Activated T-cell treated with anti-CD3 and anti-CD28 coated beads for 24 hours (primary cell): ENCODE data around the gene RNF150.
"Not testable (repeated sequence)": the region's sequence is repeated elsewhere in the genome, so short reads cannot be mapped to it uniquely, and the experiment has no call there.

Source experiments
- DNase-seq: peaks from one replicate; pipeline ENCODE4 v3.0.0-alpha.2; 2020; ENCODE audit warnings: low read depth

The RNF150 gene

DNA sequence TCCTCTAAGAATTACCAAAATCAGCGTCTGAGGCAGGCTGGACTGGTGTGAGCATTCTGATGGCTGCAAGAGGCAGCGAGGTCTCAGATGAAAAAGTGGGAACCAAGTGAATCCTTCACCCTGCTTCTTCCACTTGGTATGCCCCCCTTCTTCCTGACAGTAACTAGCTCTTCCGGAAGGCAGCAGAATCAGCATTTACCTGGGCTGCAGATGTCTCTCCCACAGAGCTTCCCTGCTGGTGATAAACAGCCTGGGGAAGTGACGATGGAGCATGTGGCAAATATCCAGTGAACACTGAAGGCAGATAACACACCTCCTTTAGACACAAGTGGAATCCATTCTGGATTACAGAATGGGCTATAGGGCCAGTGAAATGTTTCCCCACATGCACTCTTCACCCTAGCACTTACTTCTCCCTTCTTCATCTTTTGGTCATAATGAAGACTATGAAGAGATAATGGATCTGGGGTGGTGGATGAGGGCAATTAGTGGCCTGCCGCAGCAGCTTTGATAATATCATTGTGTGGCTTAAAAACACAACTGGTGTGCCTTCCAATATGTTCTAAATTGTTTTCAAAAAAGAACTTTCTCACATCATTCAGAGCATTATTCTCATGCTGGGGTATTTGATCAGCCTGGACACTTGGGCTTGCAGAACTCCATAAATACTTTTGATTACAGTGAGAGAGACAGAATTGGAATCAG is 316.3 kb downstream of the RNF150 start:
- no peak for DNase-seq

GRCh38 chr4:140813804-140814203 is 319.5 kb downstream of the RNF150 start:
- DNase-seq: no peak

- no peak for DNase-seq
Measured at GRCh38 chr4:140812916-140813315, 320.4 kb downstream of the RNF150 start.

DNA sequence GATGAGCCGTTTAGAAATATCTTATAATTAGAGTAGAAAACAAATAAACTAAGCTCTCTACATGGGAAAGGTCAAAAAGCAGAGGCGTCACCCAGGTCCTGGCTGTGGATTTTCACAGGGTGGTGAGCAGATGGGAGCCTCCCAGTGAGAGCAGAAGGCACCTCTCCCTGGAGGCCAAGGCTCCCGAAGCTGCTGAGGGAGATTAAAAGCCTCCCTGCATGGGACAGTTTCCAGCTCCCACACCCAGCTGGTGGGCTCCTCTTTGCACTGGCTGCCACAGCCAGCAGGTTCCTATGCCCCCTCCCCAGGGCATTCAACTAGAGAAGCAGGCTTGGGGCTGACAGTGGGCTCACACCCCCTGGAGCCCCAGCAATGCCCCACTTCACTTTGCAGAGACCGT is 321.8 kb downstream of the RNF150 start:
- no peak for DNase-seq

- not testable (repeated sequence) for DNase-seq
Measured at GRCh38 chr4:140810591-140811169, 322.6 kb downstream of the RNF150 start.
